ENCODE results near the gene CDY2A.
"Not testable (repeated sequence)": the region's sequence is repeated elsewhere in the genome, so short reads cannot be mapped to it uniquely, and the experiment has no call there.

Gene CDY2A

GRCh38 chrY:18049061-18049460 is 23.5 kb downstream of the CDY2A start:
- H3K27ac ChIP-seq (ENCODE audit: low read depth, low read length); H3K36me3 ChIP-seq (ENCODE audit: control insufficient read depth in 5 of 5, insufficient read depth in 5 of 5, low read length in 5 of 5); H3K4me1 ChIP-seq (ENCODE audit: control insufficient read depth in 5 of 5, insufficient read depth in 5 of 5, low read length in 5 of 5): not testable (repeated sequence)

GRCh38 chrY:18056473-18056872 is 30.9 kb downstream of the CDY2A start:
- H3K27ac ChIP-seq (ENCODE audit: low read depth, low read length); H3K27me3 ChIP-seq (ENCODE audit: control insufficient read depth in 5 of 5, insufficient read depth in 4 of 5, low read length in 5 of 5); H3K9ac ChIP-seq (ENCODE audit: low read length in 5 of 5); H3K36me3 ChIP-seq (ENCODE audit: control insufficient read depth in 5 of 5, insufficient read depth in 5 of 5, low read length in 5 of 5); H3K9me3 ChIP-seq (ENCODE audit: control insufficient read depth in 5 of 5, low read length in 5 of 5); H3K4me1 ChIP-seq (ENCODE audit: control insufficient read depth in 5 of 5, insufficient read depth in 5 of 5, low read length in 5 of 5); H3K4me3 ChIP-seq (ENCODE audit: low read depth in 1 of 5, low read length in 5 of 5): not testable (repeated sequence)

More at GRCh38 chrY:18049061-18049460, 23.5 kb downstream of the CDY2A start:
- not testable (repeated sequence) for H3K9ac ChIP-seq (ENCODE audit: low read length in 5 of 5); H3K27me3 ChIP-seq (ENCODE audit: control insufficient read depth in 5 of 5, insufficient read depth in 4 of 5, low read length in 5 of 5); H3K4me3 ChIP-seq (ENCODE audit: low read depth in 1 of 5, low read length in 5 of 5); H3K9me3 ChIP-seq (ENCODE audit: control insufficient read depth in 5 of 5, low read length in 5 of 5)

- H3K4me1 ChIP-seq (ENCODE audit: control insufficient read depth in 5 of 5, insufficient read depth in 5 of 5, low read length in 5 of 5); H3K9ac ChIP-seq (ENCODE audit: low read length in 5 of 5); H3K27ac ChIP-seq (ENCODE audit: low read depth, low read length); H3K9me3 ChIP-seq (ENCODE audit: control insufficient read depth in 5 of 5, low read length in 5 of 5); H3K4me3 ChIP-seq (ENCODE audit: low read depth in 1 of 5, low read length in 5 of 5); H3K36me3 ChIP-seq (ENCODE audit: control insufficient read depth in 5 of 5, insufficient read depth in 5 of 5, low read length in 5 of 5); H3K27me3 ChIP-seq (ENCODE audit: control insufficient read depth in 5 of 5, insufficient read depth in 4 of 5, low read length in 5 of 5): not testable (repeated sequence)
Observed at GRCh38 chrY:18073464-18073863, 47.9 kb downstream of the CDY2A start.

Data from subcutaneous abdominal adipose tissue (tissue), 5 donors.